HEK293 (cell line): Measurements from ENCODE around the gene ZFYVE19.

Experiments
- GLIS1 ChIP-seq: fragments of 450-650 bp; formaldehyde crosslinking; IDR thresholded peaks from 2 replicates; pipeline ENCODE4 v1.5.1; 2016; ENCODE audit warnings: missing biosample characterization, missing genetic modification characterization
- GLIS2 ChIP-seq: fragments of 450-650 bp; formaldehyde crosslinking; IDR thresholded peaks from 2 replicates; pipeline ENCODE4 v1.5.1; 2016; ENCODE audit warnings: missing biosample characterization, missing genetic modification characterization
- SCRT2 ChIP-seq: fragments of 450-650 bp; formaldehyde crosslinking; IDR thresholded peaks from 2 replicates; pipeline ENCODE4 v1.5.1; 2016; ENCODE audit warnings: missing biosample characterization, missing genetic modification characterization
- SP2 ChIP-seq: fragments of 450-650 bp; formaldehyde crosslinking; IDR thresholded peaks from 2 replicates; pipeline ENCODE4 v1.5.1; 2016; ENCODE audit warnings: missing biosample characterization, missing genetic modification characterization
- SP3 ChIP-seq: fragments of 450-650 bp; formaldehyde crosslinking; IDR thresholded peaks from 2 replicates; pipeline ENCODE4 v1.5.1; 2016; ENCODE audit warnings: missing biosample characterization, missing genetic modification characterization
- SP7 ChIP-seq: fragments of 450-650 bp; formaldehyde crosslinking; IDR thresholded peaks from 2 replicates; pipeline ENCODE4 v1.5.1; 2016; ENCODE audit warnings: missing biosample characterization, missing genetic modification characterization
- WT1 ChIP-seq: fragments of 450-650 bp; formaldehyde crosslinking; IDR thresholded peaks from 2 replicates; pipeline ENCODE4 v1.5.1; 2016; ENCODE audit warnings: missing biosample characterization, missing genetic modification characterization
- ZBTB17 ChIP-seq: fragments of 450-650 bp; formaldehyde crosslinking; IDR thresholded peaks from 2 replicates; pipeline ENCODE4 v1.5.1; 2016; ENCODE audit warnings: missing biosample characterization, missing genetic modification characterization
- ZBTB48 ChIP-seq: fragments of 450-650 bp; formaldehyde crosslinking; IDR thresholded peaks from 2 replicates; pipeline ENCODE4 v1.5.1; 2016; ENCODE audit warnings: missing biosample characterization, missing genetic modification characterization
- ZBTB7A ChIP-seq: fragments of 450-650 bp; formaldehyde crosslinking; IDR thresholded peaks from 2 replicates; pipeline ENCODE4 v1.5.1; 2016; ENCODE audit warnings: low read depth, missing biosample characterization, missing genetic modification characterization
- ZFHX2 ChIP-seq: fragments of 450-650 bp; formaldehyde crosslinking; conservative IDR thresholded peaks from 2 replicates; pipeline ENCODE4 v1.5.1; 2016; ENCODE audit warnings: missing biosample characterization, missing genetic modification characterization
- ZNF10 ChIP-seq: fragments of 450-650 bp; formaldehyde crosslinking; IDR thresholded peaks from 2 replicates; pipeline ENCODE4 v1.5.1; 2017; ENCODE audit warnings: missing biosample characterization, missing genetic modification characterization
- ZNF114 ChIP-seq: fragments of 450-650 bp; formaldehyde crosslinking; IDR thresholded peaks from 2 replicates; pipeline ENCODE4 v1.5.0; 2017; ENCODE audit warnings: missing biosample characterization, missing genetic modification characterization
- ZNF223 ChIP-seq: fragments of 450-650 bp; formaldehyde crosslinking; IDR thresholded peaks from 2 replicates; pipeline ENCODE4 v1.5.1; 2016; ENCODE audit warnings: missing biosample characterization, missing genetic modification characterization
- ZNF335 ChIP-seq: fragments of 450-650 bp; formaldehyde crosslinking; conservative IDR thresholded peaks from 2 replicates; pipeline ENCODE4 v1.5.1; 2016; ENCODE audit warnings: missing biosample characterization, missing genetic modification characterization
- ZNF366 ChIP-seq: fragments of 450-650 bp; formaldehyde crosslinking; conservative IDR thresholded peaks from 2 replicates; pipeline ENCODE4 v1.5.1; 2016; ENCODE audit warnings: missing biosample characterization, missing genetic modification characterization
- ZNF473 ChIP-seq: fragments of 450-650 bp; formaldehyde crosslinking; IDR thresholded peaks from 2 replicates; pipeline ENCODE4 v1.5.1; 2017; ENCODE audit warnings: missing biosample characterization, missing genetic modification characterization
- ZNF48 ChIP-seq: fragments of 450-650 bp; formaldehyde crosslinking; IDR thresholded peaks from 2 replicates; pipeline ENCODE4 v1.5.1; 2016; ENCODE audit warnings: missing biosample characterization, missing genetic modification characterization
- ZNF529 ChIP-seq: fragments of 450-650 bp; formaldehyde crosslinking; IDR thresholded peaks from 2 replicates; pipeline ENCODE4 v1.5.1; 2017; ENCODE audit warnings: missing genetic modification characterization, missing biosample characterization; ENCODE audit not compliant: insufficient replicate concordance
- ZNF561 ChIP-seq: fragments of 450-650 bp; IDR thresholded peaks from 2 replicates; pipeline ENCODE4 v1.5.1; 2018; ENCODE audit warnings: missing biosample characterization, missing genetic modification characterization, borderline replicate concordance
- ZNF585B ChIP-seq: fragments of 450-650 bp; formaldehyde crosslinking; IDR thresholded peaks from 2 replicates; pipeline ENCODE4 v1.5.1; 2016; ENCODE audit warnings: missing biosample characterization, missing genetic modification characterization
- ZNF670 ChIP-seq: fragments of 450-650 bp; formaldehyde crosslinking; IDR thresholded peaks from 2 replicates; pipeline ENCODE4 v1.5.1; 2016; ENCODE audit warnings: missing biosample characterization, missing genetic modification characterization, low read depth
- ZNF707 ChIP-seq: fragments of 450-650 bp; formaldehyde crosslinking; IDR thresholded peaks from 2 replicates; pipeline ENCODE4 v1.5.1; 2016; ENCODE audit warnings: missing biosample characterization, missing genetic modification characterization
- ZXDB ChIP-seq: fragments of 450-650 bp; formaldehyde crosslinking; IDR thresholded peaks from 2 replicates; pipeline ENCODE4 v1.5.1; 2016; ENCODE audit warnings: missing biosample characterization, missing genetic modification characterization
- TF ChIP-seq, protein P1 (sequence below): fragments of 450-650 bp; formaldehyde crosslinking; IDR thresholded peaks from 2 replicates; pipeline ENCODE4 v1.5.1; 2017; ENCODE audit warnings: missing biosample characterization, missing genetic modification characterization
- TF ChIP-seq, protein P2 (sequence below): fragments of 450-650 bp; formaldehyde crosslinking; IDR thresholded peaks from 2 replicates; pipeline ENCODE4 v1.5.1; 2016; ENCODE audit warnings: missing biosample characterization, missing genetic modification characterization
- TF ChIP-seq, protein P3 (sequence below): fragments of 450-650 bp; formaldehyde crosslinking; IDR thresholded peaks from 2 replicates; pipeline ENCODE4 v1.5.1; 2016; ENCODE audit warnings: missing biosample characterization, missing genetic modification characterization
- TF ChIP-seq, protein P4 (sequence below): fragments of 450-650 bp; formaldehyde crosslinking; IDR thresholded peaks from 2 replicates; pipeline ENCODE4 v1.5.1; 2017; ENCODE audit warnings: missing biosample characterization, missing genetic modification characterization
- TF ChIP-seq, protein P5 (sequence below): fragments of 450-650 bp; formaldehyde crosslinking; IDR thresholded peaks from 2 replicates; pipeline ENCODE4 v1.5.1; 2016; ENCODE audit warnings: missing biosample characterization, missing genetic modification characterization
- TF ChIP-seq, protein P6 (sequence below): fragments of 450-650 bp; formaldehyde crosslinking; IDR thresholded peaks from 2 replicates; pipeline ENCODE4 v1.5.1; 2016; ENCODE audit warnings: missing biosample characterization, missing genetic modification characterization

Gene ZFYVE19

DNA sequence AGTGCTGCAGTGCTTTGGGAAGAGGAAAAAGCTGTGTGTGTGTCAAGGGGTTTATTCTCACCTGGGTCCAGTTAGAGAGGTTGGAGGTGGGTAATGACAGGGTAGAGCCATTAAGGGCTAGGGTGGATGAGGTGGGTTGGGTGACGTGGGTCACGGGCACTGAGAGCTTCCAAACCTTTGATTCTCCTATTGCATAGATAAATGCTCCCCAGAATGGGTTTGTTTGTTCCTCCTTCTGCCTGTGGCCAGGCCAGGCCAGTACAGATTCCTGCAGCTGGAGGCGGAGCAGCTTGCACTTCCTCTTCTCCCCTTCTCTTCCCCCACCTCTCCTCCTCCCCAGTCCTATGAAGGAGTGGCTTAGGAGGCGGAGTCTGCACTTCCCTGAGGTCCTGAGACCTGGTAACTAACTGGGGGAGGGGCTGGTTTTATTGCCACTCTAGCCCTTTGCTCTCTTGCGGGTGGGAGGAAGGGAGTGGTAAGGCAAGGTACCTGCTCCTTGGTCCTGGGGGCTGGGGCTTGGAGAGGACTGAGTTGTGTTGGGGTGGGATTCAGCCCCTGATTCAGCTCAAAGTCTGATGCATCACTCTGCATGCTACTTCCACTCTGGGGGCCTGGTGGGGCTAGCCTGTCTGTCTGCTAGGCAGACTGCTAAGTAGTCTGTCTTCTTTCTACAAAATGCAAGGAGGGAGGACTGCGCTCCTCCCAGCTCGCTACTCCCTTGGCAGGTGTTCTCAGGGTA lies 40.5 kb downstream of the ZFYVE19 start (continued):
- TF ChIP-seq, protein P1, sequence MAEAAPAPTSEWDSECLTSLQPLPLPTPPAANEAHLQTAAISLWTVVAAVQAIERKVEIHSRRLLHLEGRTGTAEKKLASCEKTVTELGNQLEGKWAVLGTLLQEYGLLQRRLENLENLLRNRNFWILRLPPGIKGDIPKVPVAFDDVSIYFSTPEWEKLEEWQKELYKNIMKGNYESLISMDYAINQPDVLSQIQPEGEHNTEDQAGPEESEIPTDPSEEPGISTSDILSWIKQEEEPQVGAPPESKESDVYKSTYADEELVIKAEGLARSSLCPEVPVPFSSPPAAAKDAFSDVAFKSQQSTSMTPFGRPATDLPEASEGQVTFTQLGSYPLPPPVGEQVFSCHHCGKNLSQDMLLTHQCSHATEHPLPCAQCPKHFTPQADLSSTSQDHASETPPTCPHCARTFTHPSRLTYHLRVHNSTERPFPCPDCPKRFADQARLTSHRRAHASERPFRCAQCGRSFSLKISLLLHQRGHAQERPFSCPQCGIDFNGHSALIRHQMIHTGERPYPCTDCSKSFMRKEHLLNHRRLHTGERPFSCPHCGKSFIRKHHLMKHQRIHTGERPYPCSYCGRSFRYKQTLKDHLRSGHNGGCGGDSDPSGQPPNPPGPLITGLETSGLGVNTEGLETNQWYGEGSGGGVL (tag by site-specific recombination): peak; percentile 84
- TF ChIP-seq SCRT2 (tag by site-specific recombination): no peak
- 0 out of 2 replicates have a peak, but pooled peaks have one; percentile 4 for TF ChIP-seq GLIS2 (tag by site-specific recombination)
- TF ChIP-seq ZBTB7A (tag by site-specific recombination): no peak
- TF ChIP-seq ZNF473 (tag by site-specific recombination): no peak
- TF ChIP-seq ZNF707 (tag by site-specific recombination): no peak
- TF ChIP-seq WT1 (tag by site-specific recombination): peak; percentile 55; the same call in 1 of the 2 replicates
- TF ChIP-seq, protein P2, sequence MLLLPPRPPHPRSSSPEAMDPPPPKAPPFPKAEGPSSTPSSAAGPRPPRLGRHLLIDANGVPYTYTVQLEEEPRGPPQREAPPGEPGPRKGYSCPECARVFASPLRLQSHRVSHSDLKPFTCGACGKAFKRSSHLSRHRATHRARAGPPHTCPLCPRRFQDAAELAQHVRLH (tag by site-specific recombination): no peak
- TF ChIP-seq SP2 (tag by site-specific recombination): peak; percentile 62
- TF ChIP-seq ZNF670 (tag by site-specific recombination): no peak
- TF ChIP-seq ZNF529 (tag by site-specific recombination): no peak
- no peak for TF ChIP-seq ZNF561 (tag by site-specific recombination)
- TF ChIP-seq ZNF366: 0 out of 2 replicates have a peak, but pooled peaks have one; percentile 31
- TF ChIP-seq SP7 (tag by site-specific recombination): peak; percentile 60; the same call in 1 of the 2 replicates
- peak; percentile 67 for TF ChIP-seq SP3 (tag by site-specific recombination)
- TF ChIP-seq ZNF223 (tag by site-specific recombination): no peak
- peak; percentile 37; the same call in 1 of the 2 replicates for TF ChIP-seq GLIS1
- no peak for TF ChIP-seq ZNF10 (tag by site-specific recombination)
- TF ChIP-seq ZNF585B (tag by site-specific recombination): no peak
- TF ChIP-seq ZXDB (tag by site-specific recombination): no peak
- TF ChIP-seq, protein P3, sequence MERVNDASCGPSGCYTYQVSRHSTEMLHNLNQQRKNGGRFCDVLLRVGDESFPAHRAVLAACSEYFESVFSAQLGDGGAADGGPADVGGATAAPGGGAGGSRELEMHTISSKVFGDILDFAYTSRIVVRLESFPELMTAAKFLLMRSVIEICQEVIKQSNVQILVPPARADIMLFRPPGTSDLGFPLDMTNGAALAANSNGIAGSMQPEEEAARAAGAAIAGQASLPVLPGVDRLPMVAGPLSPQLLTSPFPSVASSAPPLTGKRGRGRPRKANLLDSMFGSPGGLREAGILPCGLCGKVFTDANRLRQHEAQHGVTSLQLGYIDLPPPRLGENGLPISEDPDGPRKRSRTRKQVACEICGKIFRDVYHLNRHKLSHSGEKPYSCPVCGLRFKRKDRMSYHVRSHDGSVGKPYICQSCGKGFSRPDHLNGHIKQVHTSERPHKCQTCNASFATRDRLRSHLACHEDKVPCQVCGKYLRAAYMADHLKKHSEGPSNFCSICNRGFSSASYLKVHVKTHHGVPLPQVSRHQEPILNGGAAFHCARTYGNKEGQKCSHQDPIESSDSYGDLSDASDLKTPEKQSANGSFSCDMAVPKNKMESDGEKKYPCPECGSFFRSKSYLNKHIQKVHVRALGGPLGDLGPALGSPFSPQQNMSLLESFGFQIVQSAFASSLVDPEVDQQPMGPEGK (tag by site-specific recombination): peak; percentile 44; the same call in 1 of the 2 replicates
- TF ChIP-seq ZFHX2: peak; percentile 72; the same call in 1 of the 2 replicates
- TF ChIP-seq ZNF48 (tag by site-specific recombination): no peak
- 0 out of 2 replicates have a peak, but pooled peaks have one; percentile 24 for TF ChIP-seq ZNF335 (tag by site-specific recombination)
- TF ChIP-seq, protein P4, sequence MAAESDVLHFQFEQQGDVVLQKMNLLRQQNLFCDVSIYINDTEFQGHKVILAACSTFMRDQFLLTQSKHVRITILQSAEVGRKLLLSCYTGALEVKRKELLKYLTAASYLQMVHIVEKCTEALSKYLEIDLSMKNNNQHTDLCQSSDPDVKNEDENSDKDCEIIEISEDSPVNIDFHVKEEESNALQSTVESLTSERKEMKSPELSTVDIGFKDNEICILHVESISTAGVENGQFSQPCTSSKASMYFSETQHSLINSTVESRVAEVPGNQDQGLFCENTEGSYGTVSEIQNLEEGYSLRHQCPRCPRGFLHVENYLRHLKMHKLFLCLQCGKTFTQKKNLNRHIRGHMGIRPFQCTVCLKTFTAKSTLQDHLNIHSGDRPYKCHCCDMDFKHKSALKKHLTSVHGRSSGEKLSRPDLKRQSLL (tag by site-specific recombination): no peak
- TF ChIP-seq, protein P5, sequence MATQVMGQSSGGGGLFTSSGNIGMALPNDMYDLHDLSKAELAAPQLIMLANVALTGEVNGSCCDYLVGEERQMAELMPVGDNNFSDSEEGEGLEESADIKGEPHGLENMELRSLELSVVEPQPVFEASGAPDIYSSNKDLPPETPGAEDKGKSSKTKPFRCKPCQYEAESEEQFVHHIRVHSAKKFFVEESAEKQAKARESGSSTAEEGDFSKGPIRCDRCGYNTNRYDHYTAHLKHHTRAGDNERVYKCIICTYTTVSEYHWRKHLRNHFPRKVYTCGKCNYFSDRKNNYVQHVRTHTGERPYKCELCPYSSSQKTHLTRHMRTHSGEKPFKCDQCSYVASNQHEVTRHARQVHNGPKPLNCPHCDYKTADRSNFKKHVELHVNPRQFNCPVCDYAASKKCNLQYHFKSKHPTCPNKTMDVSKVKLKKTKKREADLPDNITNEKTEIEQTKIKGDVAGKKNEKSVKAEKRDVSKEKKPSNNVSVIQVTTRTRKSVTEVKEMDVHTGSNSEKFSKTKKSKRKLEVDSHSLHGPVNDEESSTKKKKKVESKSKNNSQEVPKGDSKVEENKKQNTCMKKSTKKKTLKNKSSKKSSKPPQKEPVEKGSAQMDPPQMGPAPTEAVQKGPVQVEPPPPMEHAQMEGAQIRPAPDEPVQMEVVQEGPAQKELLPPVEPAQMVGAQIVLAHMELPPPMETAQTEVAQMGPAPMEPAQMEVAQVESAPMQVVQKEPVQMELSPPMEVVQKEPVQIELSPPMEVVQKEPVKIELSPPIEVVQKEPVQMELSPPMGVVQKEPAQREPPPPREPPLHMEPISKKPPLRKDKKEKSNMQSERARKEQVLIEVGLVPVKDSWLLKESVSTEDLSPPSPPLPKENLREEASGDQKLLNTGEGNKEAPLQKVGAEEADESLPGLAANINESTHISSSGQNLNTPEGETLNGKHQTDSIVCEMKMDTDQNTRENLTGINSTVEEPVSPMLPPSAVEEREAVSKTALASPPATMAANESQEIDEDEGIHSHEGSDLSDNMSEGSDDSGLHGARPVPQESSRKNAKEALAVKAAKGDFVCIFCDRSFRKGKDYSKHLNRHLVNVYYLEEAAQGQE (tag by site-specific recombination): no peak
- no peak for TF ChIP-seq ZNF114
- TF ChIP-seq, protein P6, sequence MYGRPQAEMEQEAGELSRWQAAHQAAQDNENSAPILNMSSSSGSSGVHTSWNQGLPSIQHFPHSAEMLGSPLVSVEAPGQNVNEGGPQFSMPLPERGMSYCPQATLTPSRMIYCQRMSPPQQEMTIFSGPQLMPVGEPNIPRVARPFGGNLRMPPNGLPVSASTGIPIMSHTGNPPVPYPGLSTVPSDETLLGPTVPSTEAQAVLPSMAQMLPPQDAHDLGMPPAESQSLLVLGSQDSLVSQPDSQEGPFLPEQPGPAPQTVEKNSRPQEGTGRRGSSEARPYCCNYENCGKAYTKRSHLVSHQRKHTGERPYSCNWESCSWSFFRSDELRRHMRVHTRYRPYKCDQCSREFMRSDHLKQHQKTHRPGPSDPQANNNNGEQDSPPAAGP (tag by site-specific recombination): no peak
- peak; percentile 63 for TF ChIP-seq ZBTB17 (tag by site-specific recombination)
- TF ChIP-seq ZBTB48 (tag by site-specific recombination): no peak
